GM18520 (cell line): Measurements from ENCODE around the gene CHCHD3.
"Not testable (repeated sequence)": the region's sequence is repeated elsewhere in the genome, so short reads cannot be mapped to it uniquely, and the experiment has no call there.

Experiments
- ATAC-seq: cut with Tn5 transposase; IDR thresholded peaks from one replicate; pipeline ENCODE4 v1.9.1; 2021; ENCODE audit not compliant: unreplicated experiment

Gene CHCHD3

GRCh38 chr7:132910657-132911056 lies 171.2 kb downstream of the CHCHD3 start:
- no peak for ATAC-seq

- ATAC-seq, result no peak
Observed at GRCh38 chr7:132907380-132907940, 174.4 kb downstream of the CHCHD3 start.

- no peak for ATAC-seq
Observed at GRCh38 chr7:132906193-132906835, 175.6 kb downstream of the CHCHD3 start.

GRCh38 chr7:132905136-132905535 lies 176.8 kb downstream of the CHCHD3 start:
- ATAC-seq, result not testable (repeated sequence)

GRCh38 chr7:132904209-132904608 lies 177.7 kb downstream of the CHCHD3 start:
- ATAC-seq, result no peak

GRCh38 chr7:132902294-132902693 lies 179.6 kb downstream of the CHCHD3 start:
- ATAC-seq, result not testable (repeated sequence)

- no peak for ATAC-seq
Observed at GRCh38 chr7:132901241-132901640, 180.6 kb downstream of the CHCHD3 start.

- ATAC-seq, result no peak
Observed at GRCh38 chr7:132899833-132900232, 182.1 kb downstream of the CHCHD3 start.

- not testable (repeated sequence) for ATAC-seq
Observed at GRCh38 chr7:132898641-132899175, 183.2 kb downstream of the CHCHD3 start.

GRCh38 chr7:132897093-132897687 lies 184.7 kb downstream of the CHCHD3 start:
- no peak for ATAC-seq

- no peak for ATAC-seq
Observed at GRCh38 chr7:132895231-132895630, 186.7 kb downstream of the CHCHD3 start.

- ATAC-seq, result no peak
Observed at GRCh38 chr7:132893560-132893959, 188.3 kb downstream of the CHCHD3 start.

- ATAC-seq, result not testable (repeated sequence)
Observed at GRCh38 chr7:132892744-132893143, 189.1 kb downstream of the CHCHD3 start.

- no peak for ATAC-seq
Observed at GRCh38 chr7:132891554-132891953, 190.3 kb downstream of the CHCHD3 start.

- ATAC-seq, result no peak
Observed at GRCh38 chr7:132882714-132883428, 199.0 kb downstream of the CHCHD3 start.

GRCh38 chr7:132881317-132881716 lies 200.6 kb downstream of the CHCHD3 start:
- no peak for ATAC-seq

GRCh38 chr7:132879579-132879978 lies 202.3 kb downstream of the CHCHD3 start:
- no peak for ATAC-seq

- no peak for ATAC-seq
Observed at GRCh38 chr7:132878204-132878919, 203.5 kb downstream of the CHCHD3 start.

- ATAC-seq, result no peak
Observed at GRCh38 chr7:132877573-132877972, 204.3 kb downstream of the CHCHD3 start.

GRCh38 chr7:132876576-132876975 lies 205.3 kb downstream of the CHCHD3 start:
- no peak for ATAC-seq

- ATAC-seq, result no peak
Observed at GRCh38 chr7:132872034-132872433, 209.9 kb downstream of the CHCHD3 start.
